Calu3 (cell line): Measurements from ENCODE around the gene LMF1. TPM values are rescaled to one million over a fixed set of nuclear protein-coding genes. Genes with fewer than 3 reads are reported as not detected.

Experiments used
- BruUV-seq: library from RNA; stranded (reverse); fragments of 400-500 nt; replicated peaks from 2 replicates; lab custom pipeline; 2021; lab: Mats Ljungman, UMichigan
- CTCF ChIA-PET: fragments of 300-600 bp; sonication (Branson Sonifier 250); formaldehyde crosslinking; loops from one replicate; lab custom pipeline; 2022; ENCODE audit warnings: antibody characterized with exemption; lab: Charles Lee
- DNase-seq: peaks from one replicate; pipeline ENCODE4 v3.0.0; 2022
- H3K27ac Mint-ChIP-seq: one replicate; pipeline ENCODE4 v1.8.0; 2022; ENCODE audit warnings: mixed read lengths; ENCODE audit not compliant: unreplicated experiment
- H3K27me3 Mint-ChIP-seq: one replicate; pipeline ENCODE4 v1.8.0; 2022; ENCODE audit warnings: mixed read lengths; ENCODE audit not compliant: unreplicated experiment
- H3K36me3 Mint-ChIP-seq: one replicate; pipeline ENCODE4 v1.8.0; 2022; ENCODE audit warnings: mild to moderate bottlenecking, moderate library complexity, mixed read lengths; ENCODE audit not compliant: insufficient read depth, unreplicated experiment
- H3K4me1 Mint-ChIP-seq: one replicate; pipeline ENCODE4 v1.8.0; 2022; ENCODE audit warnings: mild to moderate bottlenecking, low read depth, mixed read lengths; ENCODE audit not compliant: unreplicated experiment
- H3K4me3 Mint-ChIP-seq: one replicate; pipeline ENCODE4 v1.8.0; 2022; ENCODE audit warnings: mild to moderate bottlenecking, low read depth, moderate library complexity, mixed read lengths; ENCODE audit not compliant: unreplicated experiment
- H3K9me3 Mint-ChIP-seq: one replicate; pipeline ENCODE4 v1.8.0; 2022; ENCODE audit warnings: low read depth, mixed read lengths; ENCODE audit not compliant: unreplicated experiment
- intact Hi-C: fragments of 100-400 bp; cut with micrococcal nuclease; formaldehyde crosslinking; loops from one replicate; pipeline ENCODE4 v1.10.0; 2022; ENCODE audit not compliant: unreplicated experiment
- total RNA-seq: library from RNA; stranded (reverse); gene quantifications from 2 replicates; pipeline ENCODE4 v1.2.3, GENCODE V29; 2022
- TF ChIP-seq, protein P1 (sequence below): fragments of 200-600 bp; IDR thresholded peaks from one replicate; pipeline ENCODE4 v1.8.0; 2022; ENCODE audit warnings: antibody characterized with exemption; ENCODE audit not compliant: unreplicated experiment

Gene LMF1
- total RNA-seq, 1 experiment from 2014 or later: 31.9 TPM

DNA sequence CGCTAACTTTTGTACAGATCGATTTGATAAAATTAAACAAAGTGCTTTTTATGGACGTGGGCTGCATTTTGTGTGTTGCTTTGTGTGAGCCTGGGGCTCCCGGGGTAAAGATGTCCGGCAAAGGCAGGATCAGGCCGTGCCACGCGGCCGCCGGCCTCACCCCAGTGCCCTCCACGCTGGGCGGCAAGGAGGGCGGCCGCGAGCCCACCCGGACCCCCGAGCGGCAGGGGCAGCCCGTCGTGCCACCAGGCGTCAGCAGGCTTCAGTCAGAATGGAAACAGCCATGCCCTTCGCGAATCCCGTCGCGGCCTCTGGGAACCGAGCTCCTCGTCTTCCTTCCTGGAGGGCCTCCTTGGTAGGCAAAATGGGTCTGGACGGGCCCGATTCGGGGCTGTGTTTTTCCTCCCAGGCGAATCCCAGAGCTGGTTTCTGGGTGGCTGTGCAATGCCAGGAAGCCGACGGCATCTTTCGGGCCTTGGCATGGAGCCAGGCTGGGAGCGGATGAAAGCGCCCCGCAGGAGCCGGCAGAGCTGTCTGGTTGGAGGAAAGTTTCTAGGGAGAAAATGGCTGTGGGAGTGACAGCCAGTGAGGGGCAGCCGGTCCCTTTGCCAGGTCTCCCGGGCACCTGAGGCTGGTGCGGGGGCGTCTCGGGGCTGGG lies 16.3 kb upstream of the LMF1 start:
- no peaks in the 10 kb centered on the region for H3K9me3 Mint-ChIP-seq

DNA sequence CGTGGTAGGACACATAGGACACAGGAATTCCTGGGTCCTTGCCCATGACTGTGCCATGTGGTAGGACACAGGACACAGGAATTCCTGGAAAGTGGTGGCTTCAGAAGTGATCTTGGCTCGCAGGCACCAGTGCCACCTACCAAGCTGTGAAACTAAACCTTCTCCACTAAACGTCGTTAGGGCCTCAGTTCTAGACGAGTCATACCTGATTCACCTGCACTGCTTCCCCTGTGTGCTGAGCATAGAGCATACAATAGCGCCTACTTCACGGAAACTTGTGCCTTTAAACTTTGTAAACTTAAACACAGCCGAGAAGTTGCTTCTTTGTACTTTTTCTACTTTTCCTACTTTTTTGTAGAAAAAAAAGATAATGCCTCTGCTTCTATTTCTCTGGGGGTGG lies 15.6 kb upstream of the LMF1 start:
- DNase-seq: no peak
- peaks cover 83% of the 10 kb centered on the region for H3K27me3 Mint-ChIP-seq
- no TSS peak for BruUV-seq
- intact Hi-C loops: no loop called here
- CTCF ChIA-PET: interaction anchor here (0.6 to 1.2 kb wide), 2 partner anchors 11 to 306 kb away, joined by 3 to 4 read pairs; partner anchors contain the start of gene STUB1
- no peak overlapping the region for H3K4me3 Mint-ChIP-seq
- TF ChIP-seq, protein P1, sequence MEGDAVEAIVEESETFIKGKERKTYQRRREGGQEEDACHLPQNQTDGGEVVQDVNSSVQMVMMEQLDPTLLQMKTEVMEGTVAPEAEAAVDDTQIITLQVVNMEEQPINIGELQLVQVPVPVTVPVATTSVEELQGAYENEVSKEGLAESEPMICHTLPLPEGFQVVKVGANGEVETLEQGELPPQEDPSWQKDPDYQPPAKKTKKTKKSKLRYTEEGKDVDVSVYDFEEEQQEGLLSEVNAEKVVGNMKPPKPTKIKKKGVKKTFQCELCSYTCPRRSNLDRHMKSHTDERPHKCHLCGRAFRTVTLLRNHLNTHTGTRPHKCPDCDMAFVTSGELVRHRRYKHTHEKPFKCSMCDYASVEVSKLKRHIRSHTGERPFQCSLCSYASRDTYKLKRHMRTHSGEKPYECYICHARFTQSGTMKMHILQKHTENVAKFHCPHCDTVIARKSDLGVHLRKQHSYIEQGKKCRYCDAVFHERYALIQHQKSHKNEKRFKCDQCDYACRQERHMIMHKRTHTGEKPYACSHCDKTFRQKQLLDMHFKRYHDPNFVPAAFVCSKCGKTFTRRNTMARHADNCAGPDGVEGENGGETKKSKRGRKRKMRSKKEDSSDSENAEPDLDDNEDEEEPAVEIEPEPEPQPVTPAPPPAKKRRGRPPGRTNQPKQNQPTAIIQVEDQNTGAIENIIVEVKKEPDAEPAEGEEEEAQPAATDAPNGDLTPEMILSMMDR: no peak
- no peaks in the 10 kb centered on the region for H3K9me3 Mint-ChIP-seq
- peaks cover 3% of the 10 kb centered on the region for H3K36me3 Mint-ChIP-seq
- no peak overlapping the region for H3K27ac Mint-ChIP-seq
- H3K4me1 Mint-ChIP-seq: peaks cover under 1% of the 10 kb centered on the region

More for the DNA sequence above, 16.3 kb upstream of the LMF1 start:
- CTCF ChIA-PET: interaction anchor here (0.6 to 1.2 kb wide), 2 partner anchors 11 to 307 kb away, joined by 3 to 4 read pairs; partner anchors contain the start of gene STUB1
- peak; percentile 52 for DNase-seq
- intact Hi-C loops: no loop called here
- Mint-ChIP-seq H3K4me1 (no peaks in the 10 kb centered on the region), H3K27me3 (peaks cover 87% of the 10 kb centered on the region), H3K27ac (no peak overlapping the region), H3K4me3 (no peak overlapping the region), H3K36me3 (peaks cover 3% of the 10 kb centered on the region)
- TF ChIP-seq, protein P1: no peak
- no TSS peak for BruUV-seq

DNA sequence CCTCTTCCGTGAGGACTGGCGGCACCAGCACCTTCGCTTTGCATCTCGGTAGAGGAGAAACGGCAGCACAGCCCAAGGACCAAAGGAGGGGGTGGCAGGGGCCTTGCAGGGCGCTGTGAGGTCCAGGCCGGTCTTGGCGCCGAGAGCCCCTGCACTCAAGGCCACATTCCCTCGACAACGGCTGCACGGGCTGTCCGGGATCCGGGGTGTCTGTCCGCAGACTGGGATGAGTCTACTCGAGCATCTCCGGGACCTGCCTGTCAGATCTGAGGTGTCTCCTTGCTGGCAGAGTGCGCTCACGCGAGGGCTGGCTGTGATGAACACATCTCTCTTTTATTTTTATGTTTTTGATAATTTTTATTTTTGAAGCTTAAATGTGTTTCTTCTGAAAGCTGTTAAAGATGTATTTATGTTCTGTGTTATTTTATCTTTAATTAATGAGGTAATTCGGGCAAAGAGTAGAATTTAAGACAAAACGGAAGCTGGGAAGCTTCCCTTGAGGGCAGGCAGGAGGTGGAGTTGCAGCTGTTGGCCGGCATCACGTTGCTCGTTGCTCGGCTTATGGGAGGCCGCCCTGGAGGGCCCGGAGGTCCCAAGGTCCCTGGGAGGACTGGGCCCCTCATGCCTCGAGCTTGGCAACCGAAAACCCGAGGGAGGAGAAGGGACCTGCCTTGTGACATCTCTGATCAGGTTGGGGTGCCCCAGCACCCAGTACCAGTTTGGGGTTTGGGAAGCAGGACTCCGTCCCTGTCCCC lies 15.0 kb upstream of the LMF1 start:
- DNase-seq: no peak
- Mint-ChIP-seq H3K9me3 (no peaks in the 10 kb centered on the region), H3K36me3 (peaks cover 9% of the 10 kb centered on the region), H3K4me1 (peaks cover 6% of the 10 kb centered on the region), H3K27me3 (peaks cover 83% of the 10 kb centered on the region), H3K4me3 (no peak overlapping the region), H3K27ac (no peak overlapping the region)
- intact Hi-C loops: no loop called here
- TF ChIP-seq, protein P1: no peak
- BruUV-seq: no TSS peak
- CTCF ChIA-PET: interaction anchor here (1.2 kb wide), 1 partner anchor 12 kb away, joined by 4 read pairs; no protein-coding TSS in a partner anchor

DNA sequence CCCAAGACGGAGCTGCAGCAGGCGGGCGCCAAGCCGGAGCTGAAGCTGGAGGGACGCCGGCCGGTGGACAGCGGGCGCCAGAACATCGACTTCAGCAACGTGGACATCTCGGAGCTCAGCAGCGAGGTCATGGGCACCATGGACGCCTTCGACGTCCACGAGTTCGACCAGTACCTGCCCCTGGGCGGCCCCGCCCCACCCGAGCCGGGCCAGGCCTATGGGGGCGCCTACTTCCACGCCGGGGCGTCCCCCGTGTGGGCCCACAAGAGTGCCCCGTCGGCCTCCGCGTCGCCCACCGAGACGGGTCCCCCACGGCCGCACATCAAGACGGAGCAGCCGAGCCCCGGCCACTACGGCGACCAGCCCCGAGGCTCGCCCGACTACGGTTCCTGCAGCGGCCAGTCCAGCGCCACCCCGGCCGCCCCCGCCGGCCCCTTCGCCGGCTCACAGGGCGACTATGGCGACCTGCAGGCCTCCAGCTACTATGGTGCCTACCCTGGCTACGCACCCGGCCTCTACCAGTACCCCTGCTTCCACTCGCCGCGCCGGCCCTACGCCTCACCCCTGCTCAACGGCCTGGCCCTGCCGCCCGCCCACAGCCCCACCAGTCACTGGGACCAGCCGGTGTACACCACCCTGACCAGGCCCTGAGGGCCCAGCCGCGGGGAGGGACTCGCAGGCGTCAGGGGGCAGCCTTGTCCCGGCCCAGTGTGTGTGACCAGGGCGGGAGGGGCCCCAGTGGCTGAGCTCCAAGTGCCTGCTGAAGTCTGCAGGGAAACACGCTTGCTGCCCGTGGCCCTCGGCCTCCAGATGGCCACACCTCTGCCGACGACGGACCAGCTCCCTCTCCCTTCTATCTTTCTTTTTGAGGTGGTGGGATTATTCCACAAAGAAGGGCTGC lies 14.2 kb upstream of the LMF1 start:
- CTCF ChIA-PET: no interaction called here

More for the DNA sequence above, 14.2 kb upstream of the LMF1 start:
- intact Hi-C loops: no loop called here
- DNase-seq: no peak
- H3K9me3 Mint-ChIP-seq: no peaks in the 10 kb centered on the region
- H3K4me1 Mint-ChIP-seq: peaks cover 8% of the 10 kb centered on the region
- no TSS peak for BruUV-seq
- peaks cover 78% of the 10 kb centered on the region for H3K27me3 Mint-ChIP-seq
- TF ChIP-seq, protein P1: no peak
- peaks cover 10% of the 10 kb centered on the region for H3K36me3 Mint-ChIP-seq
- no peak overlapping the region for H3K4me3 Mint-ChIP-seq
- H3K27ac Mint-ChIP-seq: no peak overlapping the region
